HG02840 (cell line): ENCODE results near the gene SFSWAP.
"Not testable (repeated sequence)": the region's sequence is repeated elsewhere in the genome, so short reads cannot be mapped to it uniquely, and the experiment has no call there.

Experiments used
- ATAC-seq: cut with Tn5 transposase; IDR thresholded peaks from one replicate; pipeline ENCODE4 v1.9.1; 2021; ENCODE audit warnings: mild to moderate bottlenecking, moderate library complexity, moderate number of reproducible peaks; ENCODE audit not compliant: unreplicated experiment, low FRiP score

SFSWAP gene

DNA sequence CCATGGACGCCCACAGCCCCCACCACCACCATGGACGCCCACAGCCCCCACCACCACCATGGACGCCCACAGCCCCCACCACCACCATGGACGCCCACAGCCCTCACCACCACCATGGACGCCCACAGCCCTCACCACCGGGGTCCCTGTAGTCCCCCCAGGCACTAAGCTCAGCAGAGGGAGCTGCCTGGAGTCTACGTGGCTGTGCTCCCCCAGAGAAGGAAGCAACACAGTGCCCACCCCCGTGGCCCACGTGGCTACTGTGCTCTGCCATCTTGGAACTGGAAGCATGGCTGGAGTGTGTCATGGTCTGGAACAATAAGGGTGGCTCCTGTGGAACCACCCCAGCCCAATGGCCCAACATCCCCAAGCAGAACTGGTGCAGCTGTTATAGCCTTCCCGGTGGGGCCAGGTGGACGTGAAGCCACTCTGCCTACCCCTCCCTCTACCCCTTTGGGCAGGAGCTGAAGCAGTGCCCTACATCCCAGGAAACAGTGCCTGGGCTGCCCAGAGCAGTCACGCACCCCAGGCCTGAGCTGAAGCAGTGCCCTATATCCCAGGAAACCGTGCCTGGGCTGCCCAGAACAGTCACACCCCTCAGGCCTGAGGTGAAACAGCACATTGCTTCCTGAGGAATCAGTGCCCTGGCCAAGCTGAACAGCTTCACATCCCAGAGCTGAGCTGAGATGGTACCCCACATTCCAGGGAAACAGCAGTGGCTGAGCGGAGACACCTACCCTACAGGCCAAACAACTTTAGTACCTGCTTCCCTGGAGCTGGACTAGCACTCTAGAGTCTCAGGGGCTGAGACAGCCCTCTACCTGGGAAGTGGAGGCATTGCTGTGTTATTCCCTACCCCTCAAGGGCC is 9.0 kb upstream of the SFSWAP start:
- ATAC-seq: no peak

- ATAC-seq: no peak
These were observed 8.4 kb upstream of the SFSWAP start for GRCh38 chr12:131702573-131702877.

- no peak for ATAC-seq
These were observed 7.7 kb upstream of the SFSWAP start for GRCh38 chr12:131703161-131703560.

GRCh38 chr12:131704509-131704908 is 6.4 kb upstream of the SFSWAP start:
- ATAC-seq: no peak

DNA sequence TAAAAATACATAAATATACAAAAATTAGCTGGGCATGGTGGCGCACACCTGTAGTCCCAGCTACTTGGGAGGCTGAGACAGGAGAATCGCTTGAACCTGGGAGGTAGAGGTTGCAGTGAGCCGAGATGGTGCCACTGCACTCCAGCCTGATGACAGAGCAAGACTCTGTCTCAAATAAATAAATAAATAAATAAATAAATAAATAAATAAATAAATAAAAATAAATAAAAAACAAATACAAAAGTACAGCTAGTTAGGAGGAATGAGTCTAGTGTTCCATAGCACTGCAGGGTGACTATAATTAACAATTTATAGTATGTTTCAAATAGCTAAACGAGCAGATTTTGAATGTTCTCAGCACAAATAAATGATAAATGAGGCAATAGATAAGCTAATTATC is 4.2 kb upstream of the SFSWAP start:
- not testable (repeated sequence) for ATAC-seq

GRCh38 chr12:131709226-131709625 is 1.7 kb upstream of the SFSWAP start:
- no peak for ATAC-seq

DNA sequence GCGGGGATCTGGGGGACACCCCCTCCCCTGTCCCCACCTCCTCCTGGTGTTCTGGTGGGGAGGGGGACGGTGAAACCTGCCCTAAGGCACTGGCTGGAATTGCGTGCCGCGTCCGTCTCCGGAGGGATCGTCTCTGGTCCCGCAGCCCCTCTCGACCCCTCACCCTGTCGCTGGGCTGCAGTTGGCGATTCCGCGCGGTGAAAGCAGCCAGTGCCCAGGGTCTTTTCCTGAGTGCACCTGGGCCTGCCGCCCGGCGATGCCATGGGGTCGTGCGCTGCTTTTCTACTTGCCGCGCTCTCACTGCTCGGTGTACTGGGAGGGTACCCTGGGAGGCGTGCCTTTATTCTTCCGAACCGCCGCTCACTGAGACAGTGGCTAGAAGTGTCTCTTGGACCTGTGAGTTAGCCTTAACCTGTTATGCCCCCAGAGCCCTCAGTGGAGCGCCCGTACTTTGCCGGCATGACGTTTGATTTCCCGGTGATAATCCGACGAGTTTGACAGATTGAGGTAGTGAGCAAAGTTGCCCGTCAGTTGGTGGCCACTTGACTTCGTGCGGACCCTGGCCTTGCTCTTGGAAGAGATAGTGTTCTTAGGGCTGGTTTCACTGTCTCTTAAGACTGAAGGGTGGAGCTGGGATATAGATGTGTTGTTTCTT is 788 bp downstream of the SFSWAP start:
- no peak for ATAC-seq

- ATAC-seq: no peak
These were observed 2.5 kb downstream of the SFSWAP start for GRCh38 chr12:131713349-131713748.

DNA sequence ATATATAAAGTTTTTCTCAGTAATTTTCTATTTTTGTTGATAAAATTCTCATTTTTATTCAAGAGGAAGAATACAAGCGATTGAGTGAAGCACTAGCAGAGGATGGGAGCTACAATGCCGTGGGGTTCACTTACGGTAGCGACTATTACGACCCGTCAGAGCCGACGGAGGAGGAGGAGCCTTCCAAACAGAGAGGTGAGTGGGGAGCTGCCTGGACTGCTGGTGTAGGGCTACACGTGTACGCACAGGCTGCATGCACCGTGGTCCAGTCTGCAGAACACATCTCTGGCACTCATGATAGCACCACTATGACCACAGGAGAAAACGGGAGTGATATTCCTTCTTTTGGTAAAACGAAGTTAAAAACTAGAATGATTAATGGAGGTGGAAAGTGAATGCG is 3.9 kb downstream of the SFSWAP start:
- no peak for ATAC-seq

- ATAC-seq: no peak
These were observed 5.4 kb downstream of the SFSWAP start for GRCh38 chr12:131716282-131716681.

- ATAC-seq: no peak
These were observed 9.4 kb downstream of the SFSWAP start for GRCh38 chr12:131720241-131720640.

- ATAC-seq: no peak
These were observed 10.0 kb downstream of the SFSWAP start for GRCh38 chr12:131720921-131721320.

DNA sequence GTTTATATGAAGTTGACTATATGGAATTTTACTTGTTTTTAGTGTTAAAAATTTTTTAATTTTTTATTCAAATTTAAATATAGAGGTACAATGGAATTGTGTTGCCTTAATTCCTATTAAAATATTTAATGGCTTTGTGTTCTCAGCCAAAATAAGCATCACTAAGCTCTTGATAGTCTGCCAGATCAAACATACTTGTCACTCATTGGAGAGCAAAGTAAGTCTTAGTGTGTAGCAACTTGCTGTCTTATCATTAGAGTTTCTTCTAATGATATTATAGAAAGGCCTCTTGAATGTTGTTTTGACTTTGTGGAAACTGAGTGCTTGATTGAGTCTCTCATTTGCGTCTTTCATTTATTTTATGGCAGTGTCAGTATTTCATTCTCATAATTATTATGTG is 10.7 kb downstream of the SFSWAP start:
- no peak for ATAC-seq

GRCh38 chr12:131723532-131723931 is 12.6 kb downstream of the SFSWAP start:
- ATAC-seq: no peak

GRCh38 chr12:131724534-131724933 is 13.6 kb downstream of the SFSWAP start:
- no peak for ATAC-seq

DNA sequence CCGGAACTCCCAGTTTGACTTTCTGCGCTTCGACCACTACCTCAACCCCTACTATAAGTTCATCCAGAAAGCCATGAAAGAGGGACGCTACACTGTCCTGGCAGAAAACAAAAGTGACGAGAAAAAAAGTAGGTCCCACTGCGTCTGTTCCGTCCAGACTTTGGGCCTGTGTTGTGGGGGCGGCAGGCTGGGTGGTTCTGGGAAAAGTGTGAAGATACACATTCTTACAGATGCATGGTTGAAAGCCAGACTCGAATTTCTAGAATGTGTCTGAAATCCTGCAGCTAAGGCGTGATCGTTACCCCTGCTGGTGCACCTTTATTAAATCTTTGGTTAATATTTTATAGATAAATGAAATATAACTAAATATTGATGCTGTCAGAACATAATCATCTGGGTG is 14.6 kb downstream of the SFSWAP start:
- ATAC-seq: no peak

DNA sequence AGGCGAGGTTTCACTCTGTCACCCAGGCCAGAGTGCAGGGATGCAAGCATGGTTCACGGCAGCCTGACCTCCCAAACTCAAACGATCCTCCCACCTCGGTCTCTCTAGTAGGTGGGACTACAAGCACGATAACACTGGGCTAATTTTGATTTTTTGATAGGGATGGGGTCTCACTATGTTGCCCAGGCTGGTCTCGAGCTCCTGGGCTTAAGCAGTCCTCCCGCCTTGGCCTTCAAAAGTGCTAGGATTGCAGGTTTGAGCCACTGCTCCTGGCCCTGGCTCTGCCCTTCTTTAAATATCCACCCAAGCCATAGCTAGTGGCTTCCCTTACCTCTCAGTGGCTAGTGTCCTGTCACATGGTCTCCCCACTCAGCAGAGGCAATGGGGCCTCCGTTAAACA is 17.8 kb downstream of the SFSWAP start:
- ATAC-seq: no peak

DNA sequence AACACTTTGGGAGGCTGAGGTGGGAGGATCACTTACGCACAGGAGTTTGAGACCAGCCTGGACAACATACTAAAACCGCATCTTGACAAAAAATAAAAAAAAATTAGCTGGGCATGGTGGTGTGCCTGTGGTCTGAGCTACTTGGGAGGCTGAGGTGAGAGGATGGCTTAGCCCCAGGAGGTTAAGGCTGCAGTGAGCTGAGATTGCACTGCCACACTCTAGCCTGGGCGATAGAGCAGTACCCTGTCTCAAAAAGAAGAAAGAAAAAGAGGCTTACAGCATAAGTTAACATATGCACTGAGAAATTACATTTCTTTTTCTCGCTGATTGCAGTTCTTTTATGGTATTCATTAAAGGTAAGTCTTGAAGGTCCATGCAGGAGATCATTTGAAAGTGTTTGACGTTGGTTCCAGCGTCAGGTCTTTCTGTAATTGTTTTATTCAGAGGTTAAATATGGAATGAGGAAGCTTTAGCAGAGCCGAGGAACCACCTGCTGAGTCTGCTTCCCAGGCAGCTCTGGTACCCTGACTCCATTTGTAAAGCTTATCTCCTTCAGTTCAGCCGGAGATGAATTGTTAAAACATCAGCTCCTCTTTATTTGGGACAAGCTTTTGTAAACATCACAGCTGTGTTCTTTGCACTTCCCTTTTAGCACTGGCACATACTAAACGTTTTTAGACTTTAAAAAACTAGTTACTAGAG is 18.5 kb downstream of the SFSWAP start:
- no peak for ATAC-seq

DNA sequence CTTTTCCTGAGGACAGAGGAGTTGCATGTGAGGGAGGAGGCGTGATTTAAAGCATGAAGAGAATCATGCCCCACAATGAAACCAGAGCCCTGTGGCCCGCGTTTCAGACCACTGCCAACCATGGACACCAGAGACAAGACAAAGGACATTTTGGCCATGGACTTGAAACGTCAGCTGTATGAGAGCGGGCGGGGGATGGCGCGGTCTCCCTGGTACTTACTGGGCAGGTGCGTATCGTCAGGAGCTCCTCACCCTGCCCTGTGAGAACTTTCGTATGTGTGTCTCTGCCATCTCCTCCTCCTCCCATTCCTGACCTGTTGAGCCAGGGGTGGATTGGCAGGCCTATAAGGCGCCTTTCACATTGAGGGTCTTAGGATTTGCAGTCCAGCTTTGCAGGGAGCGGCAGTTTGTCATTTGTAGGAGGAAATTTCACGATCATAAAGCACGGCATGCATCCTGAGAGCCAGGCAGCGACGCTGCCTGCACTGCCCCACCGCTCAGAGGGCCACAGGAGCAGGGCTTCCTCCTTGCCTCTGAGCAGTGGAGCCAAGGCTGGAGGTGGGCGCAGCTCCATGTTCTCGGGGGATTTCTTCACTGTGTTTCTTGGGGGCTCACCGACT is 22.2 kb downstream of the SFSWAP start:
- no peak for ATAC-seq

DNA sequence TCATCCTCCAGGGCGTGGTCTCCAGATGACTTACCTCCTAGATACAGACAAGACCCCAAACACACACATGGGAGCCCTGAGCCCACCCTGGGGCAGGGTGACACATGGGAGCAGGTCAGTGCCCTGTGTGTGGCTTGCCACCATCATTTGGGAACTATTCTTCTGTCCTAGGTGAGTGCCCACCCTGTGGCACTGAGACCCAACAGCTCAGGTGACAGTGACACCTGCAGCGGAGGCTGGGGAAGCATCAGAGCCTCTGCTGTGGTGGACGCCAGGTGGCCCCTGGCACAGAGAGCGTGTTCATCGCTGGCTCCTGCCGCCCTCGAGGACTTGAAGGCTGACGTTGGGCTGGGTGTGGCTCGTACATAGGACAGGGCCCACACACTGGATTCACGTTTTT is 23.0 kb downstream of the SFSWAP start:
- ATAC-seq: no peak
